Lower leg skin (tissue), 3 donors: ENCODE data around the gene ZNF385C.

ENCODE experiments used
- CTCF ChIP-seq, 3 donors: fragments of 450-650 bp; IDR thresholded peaks; one replicate each; pipeline ENCODE4 v1.5.1; 2016; ENCODE audit warnings: antibody characterized with exemption in 3 of 3, mild to moderate bottlenecking in 3 of 3, moderate library complexity in 2 of 3
- POLR2A ChIP-seq, 2 donors: fragments of 450-650 bp; IDR thresholded peaks; one replicate each; pipeline ENCODE4 v1.6.1; 2016 to 2017; ENCODE audit warnings: antibody characterized with exemption in 2 of 2, mild to moderate bottlenecking in 1 of 2, moderate library complexity in 1 of 2

- TF ChIP-seq CTCF (IDR thresholded peaks at IDR 0.05) (no peak), POLR2A (IDR thresholded peaks at IDR 0.05) (no peak)
Observed at GRCh38 chr17:42113293-42114069, 15.2 kb upstream of the ZNF385C start.
